GM12872 (cell line): ENCODE data around the gene ZBTB46.

Source experiments
- TF ChIP-seq, protein P1 (sequence below): IDR thresholded peaks from 3 replicates; pipeline ENCODE4 v1.5.1; 2011; ENCODE audit warnings: low read depth, mild to moderate bottlenecking, low read length, moderate library complexity; ENCODE audit not compliant: insufficient read depth

The ZBTB46 gene

DNA sequence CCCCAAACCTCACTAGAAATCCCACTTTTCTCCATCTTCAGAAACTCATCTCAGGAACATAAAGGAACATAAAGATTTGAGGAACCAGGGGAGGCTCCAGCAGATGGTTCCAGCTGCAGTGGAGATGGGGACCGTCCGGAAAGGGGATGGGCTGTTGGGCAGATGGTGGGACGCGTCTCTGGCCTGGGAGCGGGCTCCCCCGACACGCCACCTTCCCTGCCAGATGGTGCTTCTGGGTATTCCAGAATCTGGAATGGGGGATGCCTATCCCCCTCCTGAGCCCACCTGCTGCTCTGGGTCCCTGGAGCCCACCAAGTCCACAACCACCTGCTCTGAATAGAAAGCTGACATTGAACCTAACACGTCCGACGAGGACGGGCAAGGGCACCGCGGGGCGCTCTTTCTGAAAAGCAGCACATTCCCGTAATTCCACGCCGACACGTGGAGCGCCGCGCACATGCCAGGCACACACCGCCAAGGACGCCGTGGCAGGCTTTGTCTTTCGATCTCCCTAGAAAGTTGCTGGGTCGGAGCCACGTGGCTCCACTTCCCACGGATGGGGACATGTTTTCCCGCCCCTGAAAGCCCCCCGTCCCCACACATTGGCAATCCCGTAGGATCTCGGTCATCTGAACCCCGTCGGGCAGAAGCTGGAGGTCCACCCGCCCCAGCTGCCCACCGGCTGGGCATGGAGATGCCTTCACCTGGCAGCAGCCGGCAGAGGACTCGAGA lies 64.2 kb downstream of the ZBTB46 start:
- TF ChIP-seq, protein P1, sequence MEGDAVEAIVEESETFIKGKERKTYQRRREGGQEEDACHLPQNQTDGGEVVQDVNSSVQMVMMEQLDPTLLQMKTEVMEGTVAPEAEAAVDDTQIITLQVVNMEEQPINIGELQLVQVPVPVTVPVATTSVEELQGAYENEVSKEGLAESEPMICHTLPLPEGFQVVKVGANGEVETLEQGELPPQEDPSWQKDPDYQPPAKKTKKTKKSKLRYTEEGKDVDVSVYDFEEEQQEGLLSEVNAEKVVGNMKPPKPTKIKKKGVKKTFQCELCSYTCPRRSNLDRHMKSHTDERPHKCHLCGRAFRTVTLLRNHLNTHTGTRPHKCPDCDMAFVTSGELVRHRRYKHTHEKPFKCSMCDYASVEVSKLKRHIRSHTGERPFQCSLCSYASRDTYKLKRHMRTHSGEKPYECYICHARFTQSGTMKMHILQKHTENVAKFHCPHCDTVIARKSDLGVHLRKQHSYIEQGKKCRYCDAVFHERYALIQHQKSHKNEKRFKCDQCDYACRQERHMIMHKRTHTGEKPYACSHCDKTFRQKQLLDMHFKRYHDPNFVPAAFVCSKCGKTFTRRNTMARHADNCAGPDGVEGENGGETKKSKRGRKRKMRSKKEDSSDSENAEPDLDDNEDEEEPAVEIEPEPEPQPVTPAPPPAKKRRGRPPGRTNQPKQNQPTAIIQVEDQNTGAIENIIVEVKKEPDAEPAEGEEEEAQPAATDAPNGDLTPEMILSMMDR, result no peak

DNA sequence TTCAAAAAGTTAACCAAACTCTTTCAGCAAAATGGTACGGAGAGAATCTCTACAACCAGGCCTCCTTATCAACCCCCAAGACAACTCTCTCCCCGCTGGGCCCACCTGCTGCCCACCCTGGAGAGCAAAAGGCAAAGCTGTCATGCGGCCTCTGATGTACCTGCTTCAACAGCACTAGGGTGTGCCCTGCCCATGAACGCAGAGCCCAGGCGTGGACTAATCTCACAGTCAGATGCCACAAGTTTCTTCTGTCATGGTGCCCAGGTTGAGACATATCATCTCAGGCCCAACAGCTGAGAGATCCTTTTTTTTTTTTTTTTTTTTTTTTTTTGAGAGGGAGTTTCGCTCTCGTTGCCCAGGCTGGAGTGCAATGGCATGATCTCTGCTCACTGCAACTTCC lies 65.2 kb downstream of the ZBTB46 start:
- TF ChIP-seq, protein P1, result no peak

DNA sequence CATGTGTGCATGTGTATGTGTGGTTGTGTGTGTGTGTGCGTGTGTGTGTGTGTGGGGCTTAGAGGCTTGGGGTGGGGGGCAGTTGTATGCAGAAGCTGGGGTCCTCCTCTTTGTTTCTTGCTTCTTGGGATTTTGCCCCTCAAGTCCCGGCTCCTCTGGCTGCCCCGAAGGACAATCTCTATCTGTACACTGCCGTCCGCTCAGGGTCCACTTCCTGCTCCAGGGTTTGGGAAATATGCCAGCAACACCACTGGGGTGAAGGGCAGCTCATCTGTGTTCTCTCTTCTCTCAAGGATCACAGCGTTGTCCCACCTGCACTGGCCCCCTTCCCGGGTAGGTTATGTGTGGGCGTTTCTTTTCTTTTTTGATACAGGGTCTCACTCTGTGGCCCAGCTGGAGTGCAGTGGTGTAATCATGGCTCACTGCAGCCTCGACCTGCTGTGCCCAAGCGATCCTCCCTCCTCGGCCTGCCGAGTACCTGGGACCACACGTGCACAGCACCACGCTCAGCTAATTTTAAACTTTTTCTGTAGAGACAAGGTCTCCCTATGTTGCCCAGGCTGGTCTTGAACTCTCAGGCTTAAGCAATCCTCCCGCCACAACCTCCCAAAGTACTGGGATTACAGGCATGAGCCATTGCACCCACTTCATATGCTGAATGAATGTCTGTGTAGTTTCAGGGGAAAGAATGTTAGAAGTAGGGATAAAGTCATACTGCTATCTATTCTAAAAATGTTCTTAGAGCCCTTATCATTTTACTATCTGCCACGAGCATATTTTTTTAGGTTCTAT lies 65.8 kb downstream of the ZBTB46 start:
- TF ChIP-seq, protein P1, result no peak

DNA sequence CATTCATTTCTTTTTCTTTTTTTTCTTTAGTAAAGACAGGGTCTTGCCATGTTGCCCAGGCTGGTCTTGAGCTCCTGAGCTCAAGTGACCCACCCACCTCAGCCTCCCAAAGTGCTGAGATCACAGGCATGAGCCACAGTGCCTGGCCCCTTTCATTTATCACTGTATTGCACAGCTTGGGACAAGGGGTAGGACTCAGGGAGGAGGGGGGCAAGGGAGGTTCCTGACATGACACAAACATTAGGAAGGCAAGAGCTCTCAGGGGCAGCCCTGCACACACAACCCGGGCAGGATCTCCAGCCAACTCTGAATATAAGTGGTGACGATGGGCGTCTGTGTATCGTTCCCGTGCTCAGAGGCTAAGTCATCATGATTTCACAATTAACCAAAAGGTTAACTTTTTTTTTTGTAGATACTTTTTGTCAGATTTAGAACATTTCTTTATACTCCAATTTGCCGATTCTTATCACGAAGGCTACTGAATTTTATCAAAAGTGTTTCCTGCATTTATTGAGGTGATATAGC lies 71.6 kb downstream of the ZBTB46 start:
- TF ChIP-seq, protein P1, result no peak

DNA sequence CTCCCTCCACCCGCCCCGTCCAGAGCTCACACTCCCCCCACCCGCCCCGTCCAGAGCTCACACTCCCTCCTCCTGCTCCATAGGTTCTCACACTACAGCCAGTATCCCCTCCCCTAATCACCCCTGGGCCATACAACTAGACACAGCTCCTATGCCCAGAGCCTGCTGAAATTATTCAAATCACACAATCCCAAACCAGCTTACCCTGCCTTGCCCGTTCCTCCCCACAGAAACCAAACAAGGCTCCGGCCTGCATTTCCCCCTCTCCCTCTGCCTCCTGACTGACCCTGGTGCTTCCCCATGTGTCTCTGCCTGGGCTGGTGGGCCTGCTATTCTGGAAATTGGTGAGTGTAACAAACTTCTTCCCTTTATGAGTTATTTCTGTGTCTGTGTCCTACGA lies 72.9 kb downstream of the ZBTB46 start:
- TF ChIP-seq, protein P1, result no peak

DNA sequence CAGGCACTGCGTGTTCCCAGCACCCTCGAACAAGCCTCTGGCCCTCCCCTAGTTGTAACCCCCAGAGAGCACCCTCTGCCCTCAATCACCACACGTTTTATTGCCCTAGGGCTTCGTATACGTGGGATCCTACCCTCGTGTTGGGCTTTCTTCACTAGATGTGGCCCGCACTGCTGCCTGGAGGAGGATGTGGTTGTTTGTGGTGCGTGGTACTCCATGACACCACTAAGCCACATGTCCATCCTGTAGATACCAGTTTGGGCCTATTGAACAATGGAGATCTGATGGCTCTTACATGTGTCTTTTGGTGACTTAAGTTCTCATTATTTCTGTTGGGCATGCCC lies 74.4 kb downstream of the ZBTB46 start:
- TF ChIP-seq, protein P1, result no peak

DNA sequence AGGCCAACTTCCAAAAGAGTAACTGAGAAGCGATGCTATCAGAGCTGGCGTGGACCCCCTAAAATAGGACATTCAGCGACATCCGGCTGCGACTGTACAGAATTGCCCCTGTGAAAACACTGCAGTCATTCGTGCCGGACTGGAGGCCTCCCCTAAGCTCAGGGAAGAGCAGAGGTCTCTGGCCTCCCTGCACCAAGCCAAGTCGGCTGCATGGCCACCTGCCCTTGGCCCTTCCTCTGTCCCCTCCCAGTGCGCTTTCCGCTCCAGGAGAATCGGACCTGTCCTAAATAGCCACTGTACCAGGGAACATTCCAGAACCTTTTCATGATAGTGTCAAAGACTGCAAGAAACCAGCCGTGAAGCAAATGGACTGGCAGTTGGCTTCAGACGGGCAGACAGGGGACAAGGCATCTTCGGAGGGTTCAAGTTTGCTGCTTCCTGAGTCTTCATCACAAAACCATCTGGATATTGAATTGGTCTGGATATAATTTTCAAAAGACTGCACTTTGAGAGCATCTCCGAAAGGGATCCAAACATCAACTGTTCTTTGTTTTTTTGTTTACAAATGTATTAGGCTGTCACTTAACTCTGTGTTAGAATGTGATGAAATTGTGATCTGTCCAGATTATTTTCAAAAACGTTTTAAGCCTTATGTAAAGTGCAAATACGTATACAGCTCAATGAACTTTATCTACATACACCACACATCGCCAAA lies 75.0 kb downstream of the ZBTB46 start:
- TF ChIP-seq, protein P1, result no peak
